Fibroblast of lung (primary cell): Measurements from ENCODE around the gene MLST8. TPM values are rescaled to one million over a fixed set of nuclear protein-coding genes. Genes with fewer than 3 reads are reported as not detected.

Source experiments
- DNase-seq, 2 donors: peaks; one replicate each; pipeline versions ENCODE4 v3.0.0 to v3.0.0-alpha.2; 2010; ENCODE audit warnings: low read depth in 2 of 2
- H2AFZ ChIP-seq: 2 replicates; pipeline ENCODE4 v1.5.1; 2012; ENCODE audit warnings: low read length, control low read depth, inconsistent platforms
- H3K27ac ChIP-seq: 2 replicates; pipeline ENCODE4 v1.5.1; 2011; ENCODE audit warnings: low read length, control low read depth; ENCODE audit not compliant: insufficient read depth
- H3K27me3 ChIP-seq: 2 replicates; pipeline ENCODE4 v1.5.1; 2011; ENCODE audit warnings: mild to moderate bottlenecking, low read length; ENCODE audit not compliant: control insufficient read depth, insufficient read depth
- H3K36me3 ChIP-seq: 2 replicates; pipeline ENCODE4 v1.5.1; 2011; ENCODE audit warnings: low read length; ENCODE audit not compliant: control insufficient read depth, insufficient read depth
- H3K4me1 ChIP-seq: 2 replicates; pipeline ENCODE4 v1.5.1; 2011; ENCODE audit warnings: low read length; ENCODE audit not compliant: control insufficient read depth, insufficient read depth; ENCODE audit errors: extremely low read depth
- H3K4me2 ChIP-seq: 2 replicates; pipeline ENCODE4 v1.5.1; 2011; ENCODE audit warnings: low read length, control low read depth; ENCODE audit not compliant: insufficient read depth; ENCODE audit errors: extremely low read depth
- H3K4me3 ChIP-seq, 4 experiments: fragments of 200-600 bp in 1 of 4; sonication (generic) in 1 of 4; replicated peaks in 1 of 4; 2 replicates each; pipeline ENCODE4 v1.5.1; 2011 to 2016; ENCODE audit warnings: low read length in 4 of 4, low read depth in 3 of 4, mild to moderate bottlenecking in 3 of 4, control low read depth in 2 of 4, inconsistent platforms in 1 of 4, mixed read lengths in 1 of 4; ENCODE audit not compliant: insufficient read depth in 1 of 4; ENCODE audit errors: control extremely low read depth in 1 of 4
- H3K79me2 ChIP-seq: 2 replicates; pipeline ENCODE4 v1.5.1; 2012; ENCODE audit warnings: mild to moderate bottlenecking, low read length, inconsistent platforms; ENCODE audit not compliant: control insufficient read depth, insufficient read depth
- H3K9ac ChIP-seq: 2 replicates; pipeline ENCODE4 v1.5.1; 2011; ENCODE audit warnings: mild to moderate bottlenecking, low read length, control low read depth; ENCODE audit not compliant: insufficient read depth
- H3K9me3 ChIP-seq: 2 replicates; pipeline ENCODE4 v1.5.1; 2012; ENCODE audit warnings: low read depth, low read length; ENCODE audit not compliant: control insufficient read depth, insufficient read depth
- H4K20me1 ChIP-seq: 2 replicates; pipeline ENCODE4 v1.5.1; 2011; ENCODE audit warnings: low read length; ENCODE audit not compliant: control insufficient read depth, insufficient read depth; ENCODE audit errors: extremely low read depth
- EZH2 ChIP-seq: IDR thresholded peaks from 2 replicates; pipeline ENCODE4 v1.5.1; 2012; ENCODE audit warnings: low read length, control low read depth, mild to moderate bottlenecking; ENCODE audit errors: missing control alignments
- polyA plus RNA-seq, 2 donors: library from polyadenylated mRNA; depleted of rRNA in 1 of 2; stranded (reverse) in 1 of 2; unstranded in 1 of 2; fragments of >200 nt; gene quantifications; 2 replicates each; pipeline ENCODE4 v1.2.1, GENCODE V29; 2011 to 2012; ENCODE audit warnings: missing spikeins in 1 of 2
- total RNA-seq: library from RNA; depleted of rRNA; stranded (reverse); fragments of >200 nt; gene quantifications from 2 replicates; pipeline ENCODE4 v1.2.1, GENCODE V29; 2014
- TF ChIP-seq, protein P1 (sequence below), 2 donors: IDR thresholded peaks in 1 of 2; conservative IDR thresholded peaks in 1 of 2; 1 replicate in 1 of 2; 2 replicates in 1 of 2; pipeline ENCODE4 v1.5.1; 2011 to 2012; ENCODE audit warnings: low read length in 2 of 2, control low read depth in 1 of 2, inconsistent platforms in 1 of 2, low read depth in 1 of 2, mild to moderate bottlenecking in 1 of 2

Gene MLST8
- total and polyA plus RNA-seq, 2 donors (not counting 1 experiment from before 2014, with no cell fraction given) = 16.8 to 30.9 TPM

DNA sequence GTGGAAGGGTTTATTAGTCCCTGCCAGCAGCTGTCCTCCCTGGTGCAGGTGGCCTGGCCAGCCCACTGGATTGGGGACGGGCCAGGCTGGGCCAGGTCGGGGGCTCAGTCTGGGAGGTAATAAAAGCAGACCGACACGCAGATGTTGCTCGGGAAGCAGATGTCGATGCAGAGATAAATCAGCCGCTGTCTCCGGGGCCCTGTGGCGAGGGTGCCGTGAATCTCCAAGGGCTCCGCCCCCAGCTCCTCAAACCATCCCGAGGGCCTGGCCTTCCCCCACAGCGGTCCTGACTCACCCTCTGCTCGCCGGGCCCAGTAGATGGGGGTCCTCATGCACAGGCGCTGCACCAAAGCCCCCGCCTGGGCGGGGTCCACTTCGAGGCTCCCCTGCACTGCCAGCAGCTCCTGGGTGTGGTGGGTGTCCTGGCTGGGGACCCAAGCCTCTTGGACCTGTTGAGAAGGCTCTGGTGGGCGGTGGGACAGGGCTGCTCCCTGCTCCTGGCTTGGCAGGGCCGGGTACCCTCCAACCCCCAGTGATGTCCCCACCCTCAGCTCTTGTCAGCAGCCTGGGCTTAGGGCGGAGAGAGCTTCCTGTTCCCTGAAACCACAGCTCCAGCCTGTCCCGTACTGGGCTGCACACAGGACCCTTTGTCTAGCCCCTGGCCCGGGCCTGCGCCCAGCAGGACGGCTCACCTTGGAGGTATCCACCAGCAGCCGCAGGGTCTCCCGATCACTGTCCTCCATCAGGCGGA is 4.2 kb downstream of the MLST8 start:
- Histone ChIP-seq H3K4me2 (no peak overlapping the region), H3K79me2 (peaks cover 25% of the 10 kb centered on the region), H3K9me3 (no peaks in the 10 kb centered on the region), H3K4me1 (peaks cover 9% of the 10 kb centered on the region), H2AFZ (no peak overlapping the region), H4K20me1 (no peaks in the 10 kb centered on the region), H3K4me3 (no peak overlapping the region), H3K36me3 (peaks cover 27% of the 10 kb centered on the region), H3K9ac (no peak overlapping the region), H3K27ac (no peak overlapping the region), H3K27me3 (no peaks in the 10 kb centered on the region)
- no peak for DNase-seq
- no peak for TF ChIP-seq EZH2
- TF ChIP-seq, protein P1, sequence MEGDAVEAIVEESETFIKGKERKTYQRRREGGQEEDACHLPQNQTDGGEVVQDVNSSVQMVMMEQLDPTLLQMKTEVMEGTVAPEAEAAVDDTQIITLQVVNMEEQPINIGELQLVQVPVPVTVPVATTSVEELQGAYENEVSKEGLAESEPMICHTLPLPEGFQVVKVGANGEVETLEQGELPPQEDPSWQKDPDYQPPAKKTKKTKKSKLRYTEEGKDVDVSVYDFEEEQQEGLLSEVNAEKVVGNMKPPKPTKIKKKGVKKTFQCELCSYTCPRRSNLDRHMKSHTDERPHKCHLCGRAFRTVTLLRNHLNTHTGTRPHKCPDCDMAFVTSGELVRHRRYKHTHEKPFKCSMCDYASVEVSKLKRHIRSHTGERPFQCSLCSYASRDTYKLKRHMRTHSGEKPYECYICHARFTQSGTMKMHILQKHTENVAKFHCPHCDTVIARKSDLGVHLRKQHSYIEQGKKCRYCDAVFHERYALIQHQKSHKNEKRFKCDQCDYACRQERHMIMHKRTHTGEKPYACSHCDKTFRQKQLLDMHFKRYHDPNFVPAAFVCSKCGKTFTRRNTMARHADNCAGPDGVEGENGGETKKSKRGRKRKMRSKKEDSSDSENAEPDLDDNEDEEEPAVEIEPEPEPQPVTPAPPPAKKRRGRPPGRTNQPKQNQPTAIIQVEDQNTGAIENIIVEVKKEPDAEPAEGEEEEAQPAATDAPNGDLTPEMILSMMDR (conservative IDR thresholded peaks at IDR 0.05 in 1 of 2, IDR thresholded peaks at IDR 0.05 in 1 of 2; ENCODE audit: low read depth in 1 of 2, low read length in 2 of 2) = no peak

GRCh38 chr16:2210009-2210332 is 4.7 kb downstream of the MLST8 start:
- no peak overlapping the region for H3K4me2 ChIP-seq
- no peak for DNase-seq
- H3K27me3 ChIP-seq = no peaks in the 10 kb centered on the region
- peaks cover 27% of the 10 kb centered on the region for H3K36me3 ChIP-seq
- H2AFZ ChIP-seq = no peak overlapping the region
- peaks cover 25% of the 10 kb centered on the region for H3K79me2 ChIP-seq
- peaks cover 9% of the 10 kb centered on the region for H3K4me1 ChIP-seq
- no peak overlapping the region for H3K4me3 ChIP-seq
- no peak overlapping the region for H3K9ac ChIP-seq
- no peaks in the 10 kb centered on the region for H4K20me1 ChIP-seq
- TF ChIP-seq, protein P1 (conservative IDR thresholded peaks at IDR 0.05 in 1 of 2, IDR thresholded peaks at IDR 0.05 in 1 of 2; ENCODE audit: low read depth in 1 of 2, low read length in 2 of 2) = no peak
- no peak for TF ChIP-seq EZH2
- H3K27ac ChIP-seq = no peak overlapping the region
- H3K9me3 ChIP-seq = no peaks in the 10 kb centered on the region

- Histone ChIP-seq H2AFZ (no peak within 1 kb of the TSS), H3K4me1 (peaks cover 9% of the 10 kb centered on the region), H3K36me3 (peaks cover 27% of the 10 kb centered on the region), H3K27ac (no peak within 1 kb of the TSS), H3K4me3 (no peak within 1 kb of the TSS), H4K20me1 (no peaks in the 10 kb centered on the region), H3K27me3 (no peaks in the 10 kb centered on the region), H3K79me2 (peaks cover 25% of the 10 kb centered on the region), H3K4me2 (no peak within 1 kb of the TSS), H3K9ac (no peak within 1 kb of the TSS), H3K9me3 (no peaks in the 10 kb centered on the region)
- peak; percentile 20 for DNase-seq
- no peak for TF ChIP-seq EZH2
These were observed 5.4 kb downstream of the MLST8 start, which contains the start of gene BRICD5 for GRCh38 chr16:2210386-2211365. Gene BRICD5 (minus strand): TSS chr16:2210863. CDS start chr16:2210833, 30 bp downstream.
